Measurements from ENCODE around the gene TTYH1.

The TTYH1 gene

DNA sequence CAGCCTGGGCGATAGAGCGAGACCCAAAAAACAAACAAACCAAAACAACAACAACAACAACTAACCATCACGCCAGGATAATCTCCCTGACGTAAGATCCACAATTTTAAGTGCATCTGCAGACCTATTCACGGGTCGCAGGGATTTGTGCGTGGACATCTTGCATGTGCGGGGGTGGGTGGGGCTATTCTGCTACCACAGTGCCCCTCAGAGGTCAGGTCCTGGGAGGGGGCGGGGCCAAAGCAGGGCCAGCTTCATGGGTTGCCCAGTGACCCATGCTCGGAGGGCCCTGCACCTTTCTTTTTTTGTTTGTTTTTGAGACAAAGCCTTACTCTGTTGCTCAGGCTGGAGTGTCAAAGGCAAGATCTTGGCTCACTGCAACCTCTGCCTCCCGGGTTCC, 60.4 kb downstream of the TTYH1 start:
- H3K4me3 ChIP-seq (ENCODE audit: low read length, poor library complexity, severe bottlenecking) = no peak overlapping the region
- H3K9me2 ChIP-seq (replicated peaks; ENCODE audit: low read depth, low read length) = no peaks in the 10 kb centered on the region
- H3K9ac ChIP-seq (ENCODE audit: low read depth, low read length, poor library complexity, severe bottlenecking) = no peak overlapping the region
- no peak overlapping the region for H3K4me2 ChIP-seq (ENCODE audit: low read depth, low read length, poor library complexity, severe bottlenecking)
- H3K36me3 ChIP-seq (ENCODE audit: insufficient read depth, low read length) = no peaks in the 10 kb centered on the region
- no peaks in the 10 kb centered on the region for H3K4me1 ChIP-seq (ENCODE audit: insufficient read depth, low read length, poor library complexity, severe bottlenecking)
- no peaks in the 10 kb centered on the region for H3F3A ChIP-seq (ENCODE audit: low read depth)
- no peak overlapping the region for H2AFZ ChIP-seq (ENCODE audit: low read length)
- TF ChIP-seq, protein P1, sequence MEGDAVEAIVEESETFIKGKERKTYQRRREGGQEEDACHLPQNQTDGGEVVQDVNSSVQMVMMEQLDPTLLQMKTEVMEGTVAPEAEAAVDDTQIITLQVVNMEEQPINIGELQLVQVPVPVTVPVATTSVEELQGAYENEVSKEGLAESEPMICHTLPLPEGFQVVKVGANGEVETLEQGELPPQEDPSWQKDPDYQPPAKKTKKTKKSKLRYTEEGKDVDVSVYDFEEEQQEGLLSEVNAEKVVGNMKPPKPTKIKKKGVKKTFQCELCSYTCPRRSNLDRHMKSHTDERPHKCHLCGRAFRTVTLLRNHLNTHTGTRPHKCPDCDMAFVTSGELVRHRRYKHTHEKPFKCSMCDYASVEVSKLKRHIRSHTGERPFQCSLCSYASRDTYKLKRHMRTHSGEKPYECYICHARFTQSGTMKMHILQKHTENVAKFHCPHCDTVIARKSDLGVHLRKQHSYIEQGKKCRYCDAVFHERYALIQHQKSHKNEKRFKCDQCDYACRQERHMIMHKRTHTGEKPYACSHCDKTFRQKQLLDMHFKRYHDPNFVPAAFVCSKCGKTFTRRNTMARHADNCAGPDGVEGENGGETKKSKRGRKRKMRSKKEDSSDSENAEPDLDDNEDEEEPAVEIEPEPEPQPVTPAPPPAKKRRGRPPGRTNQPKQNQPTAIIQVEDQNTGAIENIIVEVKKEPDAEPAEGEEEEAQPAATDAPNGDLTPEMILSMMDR (conservative IDR thresholded peaks at IDR 0.05; ENCODE audit: low read length) = no peak
- no peak for TF ChIP-seq EZH2phosphoT487 (IDR thresholded peaks at IDR 0.05; ENCODE audit: borderline replicate concordance)
- no peaks in the 10 kb centered on the region for H4K20me1 ChIP-seq (ENCODE audit: insufficient read depth, low read length, poor library complexity, severe bottlenecking)
- no peaks in the 10 kb centered on the region for H3K27me3 ChIP-seq (ENCODE audit: insufficient read depth, low read length, poor library complexity, severe bottlenecking)
- H3K9me3 ChIP-seq (ENCODE audit: insufficient read depth, low read depth, low read length) = no peaks in the 10 kb centered on the region
- no peaks in the 10 kb centered on the region for H3K79me2 ChIP-seq (ENCODE audit: insufficient read depth, low read length)

DNA sequence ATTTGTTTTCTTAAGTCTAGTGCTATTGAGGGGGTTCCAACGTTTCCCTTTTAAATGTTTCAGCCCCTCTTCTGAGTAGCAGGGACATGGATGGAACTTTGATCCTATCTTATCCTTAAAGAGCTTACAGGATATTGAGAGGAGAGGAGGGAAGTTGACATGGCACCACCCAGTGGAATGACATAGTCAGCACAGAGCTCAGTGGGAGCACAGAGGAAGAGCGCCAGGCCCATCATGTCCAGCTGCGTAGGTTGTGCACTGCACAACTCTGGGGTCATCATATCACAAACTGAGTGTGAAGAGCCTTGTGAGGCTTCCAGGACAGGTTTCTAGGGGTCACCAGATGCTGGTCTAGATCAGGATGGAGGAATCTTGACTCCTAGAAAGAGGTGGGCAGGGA, 62.4 kb downstream of the TTYH1 start:
- Histone ChIP-seq H3K4me3 (ENCODE audit: low read length, poor library complexity, severe bottlenecking) (no peak overlapping the region), H3K79me2 (ENCODE audit: insufficient read depth, low read length) (no peaks in the 10 kb centered on the region), H3K9me3 (ENCODE audit: insufficient read depth, low read depth, low read length) (no peaks in the 10 kb centered on the region), H3F3A (ENCODE audit: low read depth) (no peaks in the 10 kb centered on the region), H3K27me3 (ENCODE audit: insufficient read depth, low read length, poor library complexity, severe bottlenecking) (no peaks in the 10 kb centered on the region), H2AFZ (ENCODE audit: low read length) (no peak overlapping the region), H4K20me1 (ENCODE audit: insufficient read depth, low read length, poor library complexity, severe bottlenecking) (no peaks in the 10 kb centered on the region), H3K4me1 (ENCODE audit: insufficient read depth, low read length, poor library complexity, severe bottlenecking) (peaks cover 2% of the 10 kb centered on the region), H3K9ac (ENCODE audit: low read depth, low read length, poor library complexity, severe bottlenecking) (no peak overlapping the region), H3K4me2 (ENCODE audit: low read depth, low read length, poor library complexity, severe bottlenecking) (no peak overlapping the region), H3K36me3 (ENCODE audit: insufficient read depth, low read length) (no peaks in the 10 kb centered on the region), H3K9me2 (replicated peaks; ENCODE audit: low read depth, low read length) (no peaks in the 10 kb centered on the region)
- TF ChIP-seq, protein P1 (conservative IDR thresholded peaks at IDR 0.05; ENCODE audit: low read length) = no peak
- no peak for TF ChIP-seq EZH2phosphoT487 (IDR thresholded peaks at IDR 0.05; ENCODE audit: borderline replicate concordance)

DNA sequence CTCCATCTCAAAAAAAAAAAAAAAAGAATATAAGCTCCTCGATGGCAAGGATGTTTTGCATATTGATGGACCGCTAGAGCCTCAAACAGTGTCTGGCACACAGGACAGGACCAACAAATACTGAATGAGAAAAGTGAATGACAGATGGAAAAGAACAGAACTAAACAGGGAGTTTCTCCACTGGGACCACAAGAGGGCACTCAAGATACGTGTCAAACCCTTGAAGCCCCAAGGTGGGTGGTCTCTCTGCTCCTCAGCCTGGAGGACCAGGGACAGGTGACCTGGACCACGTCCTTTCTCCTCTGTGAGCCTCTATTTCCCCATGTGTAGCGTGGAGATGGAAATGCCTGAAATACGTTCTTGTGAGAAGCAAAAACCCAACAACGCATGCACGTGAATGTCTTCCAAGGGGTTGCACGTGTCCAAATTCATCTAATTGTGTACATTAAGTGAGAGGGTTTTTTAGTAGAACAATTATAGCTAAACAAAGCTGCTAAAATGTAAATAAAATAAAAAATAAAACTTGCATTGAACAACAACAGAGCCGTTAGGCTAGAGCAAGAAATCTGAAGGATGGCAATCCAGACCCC, 63.5 kb downstream of the TTYH1 start:
- Histone ChIP-seq H3K79me2 (ENCODE audit: insufficient read depth, low read length) (no peaks in the 10 kb centered on the region), H3K4me2 (ENCODE audit: low read depth, low read length, poor library complexity, severe bottlenecking) (no peak overlapping the region), H3K9me2 (replicated peaks; ENCODE audit: low read depth, low read length) (no peaks in the 10 kb centered on the region), H4K20me1 (ENCODE audit: insufficient read depth, low read length, poor library complexity, severe bottlenecking) (no peaks in the 10 kb centered on the region), H3F3A (ENCODE audit: low read depth) (no peaks in the 10 kb centered on the region), H3K9me3 (ENCODE audit: insufficient read depth, low read depth, low read length) (no peaks in the 10 kb centered on the region), H3K27me3 (ENCODE audit: insufficient read depth, low read length, poor library complexity, severe bottlenecking) (no peaks in the 10 kb centered on the region), H3K9ac (ENCODE audit: low read depth, low read length, poor library complexity, severe bottlenecking) (no peak overlapping the region), H3K36me3 (ENCODE audit: insufficient read depth, low read length) (no peaks in the 10 kb centered on the region), H2AFZ (ENCODE audit: low read length) (no peak overlapping the region), H3K4me3 (ENCODE audit: low read length, poor library complexity, severe bottlenecking) (no peak overlapping the region), H3K4me1 (ENCODE audit: insufficient read depth, low read length, poor library complexity, severe bottlenecking) (peaks cover 3% of the 10 kb centered on the region)
- TF ChIP-seq, protein P1 (conservative IDR thresholded peaks at IDR 0.05; ENCODE audit: low read length) = peak; percentile 76
- no peak for TF ChIP-seq EZH2phosphoT487 (IDR thresholded peaks at IDR 0.05; ENCODE audit: borderline replicate concordance)

Measured in Loucy (cell line).